ENCODE results near the gene HPCA.

The HPCA gene

GRCh38 chr1:32895325-32896215 is 9.3 kb downstream of the HPCA start:
- Histone ChIP-seq H4K20me1 (ENCODE audit: low read depth, low read length) (no peaks in the 10 kb centered on the region), H3K79me2 (ENCODE audit: insufficient read depth, low read length) (no peaks in the 10 kb centered on the region), H3K4me3 (ENCODE audit: insufficient read depth, low read length, poor library complexity, severe bottlenecking) (no peak overlapping the region), H3K36me3 (ENCODE audit: low read length) (no peaks in the 10 kb centered on the region), H2AFZ (ENCODE audit: low read depth, low read length, severe bottlenecking) (no peak overlapping the region), H3K9ac (ENCODE audit: low read length) (no peak overlapping the region), H3K4me2 (ENCODE audit: low read depth, low read length, poor library complexity, severe bottlenecking) (no peak overlapping the region), H3K27ac (ENCODE audit: low read depth, low read length) (no peak overlapping the region), H3K9me2 (replicated peaks; ENCODE audit: insufficient read depth, low read length) (no peaks in the 10 kb centered on the region), H3F3A (ENCODE audit: insufficient read depth) (no peaks in the 10 kb centered on the region), H3K27me3 (ENCODE audit: low read length) (no peaks in the 10 kb centered on the region), H3K9me3 (ENCODE audit: insufficient read depth, low read length) (no peaks in the 10 kb centered on the region)
- TF ChIP-seq, protein P1, sequence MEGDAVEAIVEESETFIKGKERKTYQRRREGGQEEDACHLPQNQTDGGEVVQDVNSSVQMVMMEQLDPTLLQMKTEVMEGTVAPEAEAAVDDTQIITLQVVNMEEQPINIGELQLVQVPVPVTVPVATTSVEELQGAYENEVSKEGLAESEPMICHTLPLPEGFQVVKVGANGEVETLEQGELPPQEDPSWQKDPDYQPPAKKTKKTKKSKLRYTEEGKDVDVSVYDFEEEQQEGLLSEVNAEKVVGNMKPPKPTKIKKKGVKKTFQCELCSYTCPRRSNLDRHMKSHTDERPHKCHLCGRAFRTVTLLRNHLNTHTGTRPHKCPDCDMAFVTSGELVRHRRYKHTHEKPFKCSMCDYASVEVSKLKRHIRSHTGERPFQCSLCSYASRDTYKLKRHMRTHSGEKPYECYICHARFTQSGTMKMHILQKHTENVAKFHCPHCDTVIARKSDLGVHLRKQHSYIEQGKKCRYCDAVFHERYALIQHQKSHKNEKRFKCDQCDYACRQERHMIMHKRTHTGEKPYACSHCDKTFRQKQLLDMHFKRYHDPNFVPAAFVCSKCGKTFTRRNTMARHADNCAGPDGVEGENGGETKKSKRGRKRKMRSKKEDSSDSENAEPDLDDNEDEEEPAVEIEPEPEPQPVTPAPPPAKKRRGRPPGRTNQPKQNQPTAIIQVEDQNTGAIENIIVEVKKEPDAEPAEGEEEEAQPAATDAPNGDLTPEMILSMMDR (IDR thresholded peaks at IDR 0.05; ENCODE audit: insufficient read depth, low read length, poor library complexity, severe bottlenecking): no peak
- no peak for TF ChIP-seq EZH2phosphoT487 (conservative IDR thresholded peaks at IDR 0.05; ENCODE audit: low read length)

DNA sequence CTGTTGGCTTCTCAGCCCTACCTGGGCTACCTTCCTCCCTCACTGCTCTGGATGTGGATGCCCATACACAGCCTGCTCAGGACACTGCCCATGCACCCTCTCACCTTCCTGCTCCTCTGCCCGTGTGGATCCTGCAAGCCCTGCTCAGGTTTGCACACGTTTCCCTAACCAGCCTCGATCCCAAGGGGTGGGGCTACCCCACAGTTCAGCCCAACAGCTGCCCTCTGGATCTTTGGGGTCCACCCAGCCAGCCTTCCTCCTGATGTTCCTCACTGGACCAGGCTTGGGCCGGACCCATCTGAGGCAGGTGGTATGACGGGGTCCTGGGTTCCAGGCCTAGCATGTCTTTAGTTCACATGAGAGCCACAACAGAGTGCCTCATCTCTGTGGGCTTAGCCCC is 10.2 kb downstream of the HPCA start:
- Histone ChIP-seq H4K20me1 (ENCODE audit: low read depth, low read length) (no peaks in the 10 kb centered on the region), H3K9me2 (replicated peaks; ENCODE audit: insufficient read depth, low read length) (no peaks in the 10 kb centered on the region), H3K9me3 (ENCODE audit: insufficient read depth, low read length) (no peaks in the 10 kb centered on the region), H3K27ac (ENCODE audit: low read depth, low read length) (no peak overlapping the region), H3K79me2 (ENCODE audit: insufficient read depth, low read length) (no peaks in the 10 kb centered on the region), H3K4me3 (ENCODE audit: insufficient read depth, low read length, poor library complexity, severe bottlenecking) (no peak overlapping the region), H3F3A (ENCODE audit: insufficient read depth) (no peaks in the 10 kb centered on the region), H3K4me2 (ENCODE audit: low read depth, low read length, poor library complexity, severe bottlenecking) (no peak overlapping the region), H3K36me3 (ENCODE audit: low read length) (no peaks in the 10 kb centered on the region), H3K9ac (ENCODE audit: low read length) (no peak overlapping the region), H3K27me3 (ENCODE audit: low read length) (no peaks in the 10 kb centered on the region), H2AFZ (ENCODE audit: low read depth, low read length, severe bottlenecking) (no peak overlapping the region)
- no peak for TF ChIP-seq EZH2phosphoT487 (conservative IDR thresholded peaks at IDR 0.05; ENCODE audit: low read length)

- no peaks in the 10 kb centered on the region for H3K9me3 ChIP-seq (ENCODE audit: insufficient read depth, low read length)
- H3F3A ChIP-seq (ENCODE audit: insufficient read depth): no peaks in the 10 kb centered on the region
- H3K9me2 ChIP-seq (replicated peaks; ENCODE audit: insufficient read depth, low read length): no peaks in the 10 kb centered on the region
- H4K20me1 ChIP-seq (ENCODE audit: low read depth, low read length): no peaks in the 10 kb centered on the region
- no peaks in the 10 kb centered on the region for H3K79me2 ChIP-seq (ENCODE audit: insufficient read depth, low read length)
- H3K36me3 ChIP-seq (ENCODE audit: low read length): no peaks in the 10 kb centered on the region
- H3K27me3 ChIP-seq (ENCODE audit: low read length): no peaks in the 10 kb centered on the region
- no peak overlapping the region for H3K4me2 ChIP-seq (ENCODE audit: low read depth, low read length, poor library complexity, severe bottlenecking)
- TF ChIP-seq, protein P1 (IDR thresholded peaks at IDR 0.05; ENCODE audit: insufficient read depth, low read length, poor library complexity, severe bottlenecking): no peak
- TF ChIP-seq EZH2phosphoT487 (conservative IDR thresholded peaks at IDR 0.05; ENCODE audit: low read length): no peak
- H3K4me3 ChIP-seq (ENCODE audit: insufficient read depth, low read length, poor library complexity, severe bottlenecking): no peak overlapping the region
- no peak overlapping the region for H2AFZ ChIP-seq (ENCODE audit: low read depth, low read length, severe bottlenecking)
- no peak overlapping the region for H3K27ac ChIP-seq (ENCODE audit: low read depth, low read length)
- H3K9ac ChIP-seq (ENCODE audit: low read length): no peak overlapping the region
These were observed 11.1 kb downstream of the HPCA start for GRCh38 chr1:32897082-32898049.

All from SU-DHL-6 (cell line).